IPS-11a (cell line): ENCODE data around the gene PRF1.
"Not testable (repeated sequence)": the region's sequence is repeated elsewhere in the genome, so short reads cannot be mapped to it uniquely, and the experiment has no call there.

Experiments used
- H3K4me3 ChIP-seq: one replicate; pipeline ENCODE4 v1.5.1; 2013; ENCODE audit warnings: low read depth, low read length, control low read depth

Gene PRF1

DNA sequence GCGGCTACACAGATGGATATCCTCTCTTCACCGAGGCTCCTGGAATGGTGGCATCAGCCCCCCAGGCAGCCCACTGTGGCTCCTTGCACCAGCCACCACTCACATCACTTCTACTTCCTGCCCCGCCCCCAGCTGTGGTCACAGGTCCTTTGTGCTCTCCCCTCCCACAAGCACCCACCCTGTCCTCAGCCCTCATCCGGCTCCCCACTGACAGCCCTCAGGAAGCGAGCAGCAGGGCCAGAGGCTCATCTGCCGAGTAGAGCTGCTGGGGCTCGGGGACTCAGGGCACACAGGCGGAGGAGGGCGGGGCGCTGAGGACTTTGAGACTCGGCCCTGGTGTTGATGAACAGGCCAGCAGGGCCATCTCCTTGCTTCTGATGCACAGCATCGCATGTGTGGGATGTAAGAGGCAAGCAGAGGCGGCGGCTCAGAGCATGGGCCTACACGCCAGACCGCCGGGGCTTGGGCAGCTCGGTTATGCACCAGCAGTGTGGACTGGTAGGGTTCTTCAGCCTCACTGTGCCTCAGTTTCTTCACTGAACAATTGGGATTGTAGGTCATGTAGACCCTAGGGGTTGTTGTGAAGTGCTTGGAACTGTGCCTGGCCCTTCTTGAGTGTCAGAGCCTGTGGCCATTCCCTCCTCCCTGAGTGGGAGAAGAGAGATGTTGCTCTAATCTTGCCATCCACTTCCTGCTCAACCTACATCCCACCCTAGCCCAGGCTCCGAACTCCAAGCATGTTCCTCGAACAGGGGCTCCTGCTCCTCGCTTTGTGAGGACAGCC is at the start of gene PRF1:
PRF1 (minus strand) TSS at position 77 of the 784 bp plus-strand sequence. CDS start 1,839 bp downstream, outside the sequence.
- no peak within 1 kb of the TSS for H3K4me3 ChIP-seq

DNA sequence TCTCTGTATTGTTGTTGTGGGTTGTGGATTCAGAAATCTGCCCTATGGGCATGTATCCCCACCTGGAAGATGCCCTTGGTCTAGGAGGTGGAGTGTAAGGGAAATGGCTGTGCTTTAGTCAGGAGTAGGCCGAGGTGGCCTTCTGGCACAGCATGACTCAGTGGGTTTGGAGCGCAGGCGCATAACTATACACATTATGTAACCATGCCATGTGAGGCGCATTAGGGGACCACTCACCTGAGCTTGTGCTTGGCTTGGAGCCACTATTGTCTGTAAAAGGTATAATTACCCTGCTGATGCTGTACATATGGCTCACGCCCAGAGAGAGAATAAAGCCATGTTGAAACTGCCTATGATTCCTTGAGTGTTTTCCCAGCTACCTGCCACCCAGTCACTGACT is 49.1 kb upstream of the PRF1 start:
- no peak overlapping the region for H3K4me3 ChIP-seq

DNA sequence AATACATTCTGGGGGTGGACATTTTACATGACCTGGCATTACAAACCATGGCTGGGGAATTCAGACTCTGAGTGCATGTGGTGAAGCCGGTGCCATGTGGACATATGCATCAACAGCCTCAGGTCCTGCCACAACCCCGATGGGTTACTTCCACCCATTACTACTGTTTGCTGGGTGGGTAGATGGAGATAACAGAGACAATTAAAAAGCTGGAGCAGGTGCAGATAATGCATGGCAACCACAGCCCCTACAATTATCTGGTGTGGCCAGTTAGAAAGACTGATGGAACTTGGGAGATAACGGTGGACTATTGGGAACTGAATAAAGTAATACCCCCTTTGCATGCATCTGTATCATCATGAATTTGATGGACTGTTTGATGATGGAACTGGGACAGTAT is 48.2 kb upstream of the PRF1 start:
- no peak overlapping the region for H3K4me3 ChIP-seq

DNA sequence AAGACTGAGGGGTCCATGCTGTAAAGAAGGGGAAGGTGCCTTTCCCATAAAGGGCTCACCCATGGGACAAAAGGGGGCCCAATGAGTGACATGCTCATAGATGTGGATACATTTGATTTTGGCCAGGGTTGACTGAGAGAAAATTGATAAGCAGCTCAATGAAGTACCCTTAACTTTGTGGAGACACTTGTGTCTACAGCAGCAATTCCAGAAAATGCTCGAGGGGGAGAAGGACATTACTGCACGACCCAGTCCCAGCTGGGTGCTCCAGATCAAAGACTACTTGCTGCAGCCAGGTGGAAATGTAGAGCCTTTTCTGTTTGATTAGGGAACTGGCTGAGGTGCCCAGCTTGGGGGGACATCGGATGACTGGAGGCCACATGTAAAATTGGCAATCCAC is 47.6 kb upstream of the PRF1 start:
- no peak overlapping the region for H3K4me3 ChIP-seq

DNA sequence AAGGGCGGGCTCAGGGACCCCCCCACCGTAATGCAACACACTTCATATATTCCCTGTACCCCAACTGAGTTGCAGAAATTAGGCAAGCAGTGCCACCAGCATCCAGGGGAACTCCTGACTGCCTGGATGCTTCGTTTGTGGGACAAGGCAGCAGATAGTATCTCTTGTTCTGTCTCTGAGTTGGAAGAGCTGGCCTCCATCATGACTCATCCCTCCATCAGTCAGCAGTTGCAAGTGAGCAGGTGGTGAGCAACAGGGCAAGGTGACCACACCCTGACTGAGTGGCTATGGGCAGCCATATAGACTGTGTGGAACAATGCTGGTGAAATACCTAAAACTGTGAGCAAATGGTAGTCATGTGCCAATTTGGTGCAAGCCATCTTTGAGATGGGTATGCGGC is 47.0 kb upstream of the PRF1 start:
- no peak overlapping the region for H3K4me3 ChIP-seq

DNA sequence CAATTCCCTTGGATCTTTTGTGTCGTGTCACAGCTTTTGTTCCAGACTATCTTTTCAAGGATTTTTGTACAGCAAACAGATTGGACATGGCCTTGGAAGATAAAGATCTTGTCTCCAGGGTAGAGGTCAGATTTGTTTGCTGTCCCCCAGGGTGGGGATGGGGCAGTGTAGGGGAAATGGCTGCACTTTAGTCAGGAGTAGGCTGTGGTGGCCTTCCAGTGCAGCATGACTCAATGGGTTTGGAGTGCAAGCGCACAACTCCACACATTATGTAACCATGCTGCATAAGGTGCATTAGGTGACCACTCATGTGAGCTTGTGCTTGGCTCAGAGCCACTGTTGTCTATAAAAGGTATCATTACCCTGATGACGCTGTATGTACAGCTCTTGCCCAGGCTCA is 45.9 kb upstream of the PRF1 start:
- H3K4me3 ChIP-seq: no peak overlapping the region

DNA sequence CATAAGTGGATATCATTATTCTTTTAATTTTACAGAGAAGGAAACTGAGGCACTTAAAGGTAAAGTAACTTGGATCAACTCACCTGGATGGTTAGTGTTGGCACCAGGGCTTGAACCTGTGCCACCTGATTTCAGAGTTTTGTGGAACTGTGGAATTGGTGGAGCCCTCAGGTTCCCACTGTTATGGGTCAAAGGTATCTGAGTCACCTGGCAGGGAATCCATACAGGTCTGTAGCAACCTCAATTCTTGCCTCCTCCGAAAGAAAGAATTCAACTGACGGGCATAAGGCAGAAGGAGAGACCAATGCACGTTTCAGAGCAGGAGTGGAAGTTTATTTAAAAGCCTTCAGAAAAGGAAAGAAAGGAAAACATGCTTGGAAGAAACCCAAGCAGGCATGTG is 44.5 kb upstream of the PRF1 start:
- no peak overlapping the region for H3K4me3 ChIP-seq

DNA sequence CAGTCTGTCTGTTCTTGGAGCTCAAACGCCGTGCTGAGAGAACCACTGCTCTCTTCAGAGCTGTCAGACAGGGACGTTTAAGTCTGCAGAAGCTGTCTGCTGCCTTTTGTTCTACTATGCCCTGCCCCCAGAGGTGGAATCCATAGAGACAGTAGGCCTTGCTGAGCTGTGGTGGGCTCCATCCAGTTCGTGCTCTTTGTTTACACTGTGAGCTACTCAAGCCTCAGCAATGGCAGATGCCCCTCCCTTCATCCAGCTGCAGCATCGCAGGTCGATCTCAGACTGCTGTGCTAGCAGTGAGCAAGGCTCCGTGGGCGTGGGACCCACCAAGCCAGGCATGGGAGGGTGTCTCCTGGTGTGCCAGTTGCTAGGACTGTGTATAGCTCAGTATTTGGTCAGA is 42.4 kb upstream of the PRF1 start:
- not testable (repeated sequence) for H3K4me3 ChIP-seq

DNA sequence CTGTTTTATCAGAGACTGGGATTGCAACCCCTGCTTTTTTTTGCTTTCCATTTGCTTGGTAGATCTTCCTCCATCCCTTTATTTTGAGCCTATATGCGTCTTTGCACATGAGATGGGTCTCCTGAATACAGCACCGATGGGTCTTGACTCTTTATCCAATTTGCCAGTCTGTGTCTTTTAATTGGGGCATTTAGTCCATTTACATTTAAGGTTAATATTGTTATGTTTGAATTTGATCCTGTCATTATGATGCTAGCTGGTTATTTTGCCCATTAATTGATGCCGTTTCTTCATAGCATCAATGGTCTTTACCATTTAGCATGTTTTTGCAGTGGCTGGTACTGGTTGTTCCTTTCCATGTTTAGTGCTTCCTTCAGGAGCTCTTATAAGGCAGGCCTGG is 40.7 kb upstream of the PRF1 start:
- H3K4me3 ChIP-seq: not testable (repeated sequence)

DNA sequence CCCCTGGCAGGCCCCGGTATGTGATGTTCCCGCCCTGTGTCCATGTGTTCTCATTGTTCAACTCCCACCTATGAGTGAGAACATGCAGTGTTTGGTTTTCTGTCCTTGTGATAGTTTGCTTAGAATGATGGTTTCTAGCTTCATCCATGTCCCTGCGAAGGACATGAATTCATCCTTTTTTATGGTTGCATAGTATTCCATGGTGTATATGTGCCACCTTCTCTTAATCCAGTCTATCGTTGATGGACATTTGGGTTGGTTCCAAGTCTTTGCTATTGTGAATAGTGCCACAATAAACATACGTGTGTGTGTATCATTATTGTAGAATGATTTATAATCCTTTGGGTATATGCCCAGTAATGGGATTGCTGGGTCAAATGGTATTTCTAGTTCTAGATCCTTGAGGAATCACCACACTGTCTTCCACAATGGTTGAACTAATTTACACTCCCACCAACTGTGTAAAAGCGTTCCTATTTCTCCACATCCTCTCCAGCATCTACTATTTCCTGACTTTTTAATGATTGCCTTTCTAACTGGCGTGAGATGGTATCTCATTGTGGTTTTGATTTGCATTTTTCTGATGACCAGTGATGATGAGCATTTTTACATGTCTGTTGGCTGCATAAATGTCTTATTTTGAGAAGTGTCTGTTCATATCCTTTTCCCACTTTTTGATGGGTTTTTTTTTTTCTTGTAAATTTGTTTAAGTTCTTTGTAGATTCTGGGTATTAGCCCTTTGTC is 37.3 kb upstream of the PRF1 start:
- H3K4me3 ChIP-seq: not testable (repeated sequence)

DNA sequence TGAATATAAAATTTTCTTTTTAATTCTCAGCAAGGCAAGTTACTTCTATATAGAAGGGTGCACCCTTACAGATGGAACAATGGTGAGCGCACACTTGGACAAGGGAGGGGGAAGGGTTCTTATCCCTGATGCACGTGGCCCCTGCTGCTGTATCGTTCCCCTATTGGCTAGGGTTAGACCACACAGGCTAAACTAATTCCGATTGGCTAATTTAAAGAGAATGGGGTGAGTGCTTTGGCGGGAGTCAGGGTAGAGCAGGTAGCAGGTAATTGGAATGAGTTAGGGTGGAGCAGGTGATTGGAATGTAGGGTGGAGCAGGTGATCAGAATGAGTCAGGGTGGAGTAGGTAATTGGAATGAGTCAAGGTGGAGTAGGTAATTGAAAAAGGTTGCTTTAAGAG is 32.0 kb upstream of the PRF1 start:
- not testable (repeated sequence) for H3K4me3 ChIP-seq

DNA sequence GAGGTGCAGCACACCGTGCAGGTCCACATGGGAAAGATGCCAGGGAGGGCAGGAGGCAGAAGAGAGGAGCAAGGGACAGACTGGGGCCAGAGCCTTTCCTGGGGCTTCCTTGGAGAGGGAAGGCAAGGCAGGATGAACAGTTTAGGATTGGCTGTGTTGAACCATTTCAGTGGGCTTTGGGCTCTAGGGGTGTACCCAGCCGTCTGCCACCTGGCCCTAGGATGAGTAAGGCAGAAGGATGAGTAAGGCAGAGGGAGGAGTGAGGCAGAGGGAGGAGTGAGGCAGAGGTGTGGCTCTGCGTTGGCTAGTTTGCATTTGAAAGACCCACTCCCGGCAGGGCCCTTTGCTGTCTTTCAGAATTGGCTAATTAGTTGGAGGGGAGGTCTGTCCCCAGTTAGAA is 31.5 kb upstream of the PRF1 start:
- no peak overlapping the region for H3K4me3 ChIP-seq

DNA sequence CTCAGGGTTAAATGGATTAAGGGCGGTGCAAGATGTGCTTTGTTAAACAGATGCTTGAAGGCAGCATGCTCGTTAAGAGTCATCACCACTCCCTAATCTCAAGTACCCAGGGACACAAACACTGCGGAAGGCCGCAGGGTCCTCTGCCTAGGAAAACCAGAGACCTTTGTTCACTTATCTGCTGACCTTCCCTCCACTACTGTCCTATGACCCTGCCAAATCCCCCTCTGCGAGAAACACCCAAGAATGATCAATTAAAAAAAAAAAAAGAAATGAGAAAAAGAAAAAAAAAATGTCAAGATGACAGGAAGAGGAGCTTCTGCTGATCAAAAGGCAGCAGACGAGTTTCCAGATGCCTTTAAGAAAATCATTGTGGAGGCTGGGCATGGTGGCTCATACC is 29.2 kb upstream of the PRF1 start:
- not testable (repeated sequence) for H3K4me3 ChIP-seq

DNA sequence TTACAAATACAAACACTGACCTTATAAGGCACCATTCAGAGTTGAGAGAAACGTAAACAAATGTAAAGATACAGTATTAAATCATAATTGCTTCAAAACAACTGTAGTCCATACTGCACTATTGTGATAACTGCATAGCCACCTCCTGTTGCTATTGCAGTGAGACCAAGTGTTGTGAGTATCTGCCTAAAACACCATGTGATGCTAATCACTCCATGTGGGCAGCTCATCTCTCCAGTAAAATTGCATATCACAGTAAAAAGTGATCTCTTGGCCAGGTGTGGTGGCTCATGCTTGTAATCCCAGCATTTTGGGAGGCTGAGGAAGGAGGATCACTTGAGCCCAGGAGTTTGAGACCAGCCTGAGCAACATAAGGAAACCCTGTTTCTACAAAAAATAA is 26.8 kb upstream of the PRF1 start:
- no peak overlapping the region for H3K4me3 ChIP-seq

DNA sequence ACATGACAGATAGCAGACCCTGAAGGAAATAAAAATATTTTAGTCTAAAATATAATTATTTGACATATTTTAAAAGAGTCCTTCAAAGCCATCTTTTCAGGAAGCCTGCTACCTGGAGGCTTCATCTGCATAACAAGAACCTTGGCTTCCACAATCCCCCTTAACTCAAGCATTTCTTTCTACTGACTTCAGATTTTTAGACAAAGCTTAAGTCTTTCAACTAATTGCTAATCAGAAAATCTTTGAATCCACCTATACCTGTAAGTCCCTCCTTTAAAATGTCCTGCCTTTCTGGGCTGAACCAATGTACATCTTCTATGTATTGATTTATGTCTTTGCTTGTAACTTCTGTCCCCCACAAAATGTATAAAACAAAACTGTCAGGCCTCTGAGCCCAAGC is 23.5 kb upstream of the PRF1 start:
- H3K4me3 ChIP-seq: no peak overlapping the region

DNA sequence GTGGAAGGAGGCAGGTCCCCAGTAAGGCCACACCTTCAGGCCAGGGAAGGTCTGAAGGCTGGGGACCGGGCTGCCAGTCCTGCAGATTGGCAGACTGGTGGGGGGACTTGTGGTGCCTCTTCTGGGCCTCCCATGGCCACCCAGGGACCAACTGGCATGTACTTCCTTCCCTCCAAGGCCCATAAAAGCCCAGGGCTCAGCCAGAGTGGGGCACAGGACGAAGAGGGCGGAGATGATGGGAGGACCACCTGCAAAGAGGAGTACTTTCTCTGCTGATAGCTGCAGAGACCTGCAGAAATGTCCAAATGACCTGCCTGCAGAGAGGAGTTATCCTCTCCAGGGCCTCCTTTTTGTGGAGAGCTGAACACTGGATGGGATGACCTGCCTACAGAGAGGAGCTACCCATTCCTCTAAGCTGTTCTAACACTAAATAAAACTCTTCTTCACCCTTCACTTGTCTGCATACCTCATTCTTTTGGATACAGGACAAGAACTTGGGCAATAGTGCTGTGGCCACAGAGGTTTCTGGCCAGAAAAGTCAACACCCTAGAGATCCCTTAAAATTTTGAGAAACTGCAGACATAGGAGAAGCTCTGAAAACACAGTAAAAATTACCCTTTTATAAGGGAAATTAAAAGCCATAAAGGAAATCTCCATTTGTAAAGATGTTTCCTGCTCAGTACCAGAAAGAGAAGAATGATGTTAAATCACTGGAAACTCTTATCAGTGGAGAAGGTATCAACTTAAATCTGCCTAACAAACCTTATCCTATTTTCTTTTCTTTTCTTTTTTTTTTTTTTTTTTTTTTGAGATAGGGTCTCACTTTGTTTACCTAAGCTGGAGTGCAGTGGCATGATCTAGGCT is 20.7 kb upstream of the PRF1 start:
- H3K4me3 ChIP-seq: no peak overlapping the region

DNA sequence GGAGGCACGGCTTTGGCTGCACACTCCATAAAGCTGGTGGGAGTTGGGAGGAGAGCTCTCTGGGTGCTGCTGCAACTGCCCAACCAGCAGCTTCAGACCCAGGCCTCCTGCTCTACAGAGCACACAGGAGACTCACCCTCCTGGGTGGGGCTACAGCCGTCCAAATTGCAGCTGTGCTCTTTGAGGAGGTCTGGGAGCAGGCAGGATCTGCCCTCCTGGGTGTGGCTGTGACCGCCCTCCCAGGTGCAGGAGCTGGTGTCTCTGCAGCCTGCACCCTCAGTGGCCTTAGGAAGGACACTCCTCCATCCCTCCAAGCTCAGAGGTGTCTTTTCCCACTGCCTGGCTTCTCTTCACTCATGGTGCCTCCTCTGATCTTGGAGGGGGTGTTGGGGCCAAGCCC is 20.0 kb upstream of the PRF1 start:
- no peak overlapping the region for H3K4me3 ChIP-seq

DNA sequence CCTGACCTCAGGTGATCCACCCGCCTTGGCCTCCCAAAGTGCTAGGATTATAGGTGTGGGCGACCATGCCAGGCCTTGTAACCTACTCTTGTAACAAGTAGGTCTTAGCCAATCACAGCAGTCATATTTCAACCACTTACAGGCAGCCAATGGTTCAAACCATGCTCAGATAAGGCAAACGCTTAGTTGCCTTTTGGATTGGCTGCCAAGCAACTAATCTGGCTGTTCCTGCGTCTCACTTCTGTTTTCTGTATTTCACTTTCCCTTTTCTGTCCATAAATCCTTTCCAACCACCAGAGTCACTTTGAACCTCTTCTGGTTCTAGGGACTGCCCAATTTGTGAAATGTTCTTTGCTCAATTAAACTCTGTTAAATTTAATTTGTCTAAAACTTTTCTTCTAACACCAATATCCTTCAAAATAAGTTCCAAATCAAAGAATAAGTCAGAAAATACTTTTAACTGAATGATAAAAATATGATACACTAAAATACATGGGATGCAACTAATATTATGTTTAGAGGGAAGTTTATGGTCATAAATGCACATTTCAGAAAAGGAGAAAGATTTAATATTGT is 19.1 kb upstream of the PRF1 start:
- no peak overlapping the region for H3K4me3 ChIP-seq

DNA sequence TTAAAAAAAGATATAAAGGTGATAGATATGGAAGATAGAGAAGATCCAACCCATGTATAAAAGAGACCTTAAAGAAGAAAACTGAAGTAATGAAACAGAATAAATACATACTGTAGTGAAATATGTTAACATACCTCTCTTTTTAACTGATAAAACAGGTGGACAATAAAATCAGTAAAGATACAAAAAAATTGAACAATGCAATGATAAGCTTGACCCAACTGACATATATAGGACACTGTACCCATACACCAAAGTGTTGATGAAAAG is 17.4 kb upstream of the PRF1 start:
- H3K4me3 ChIP-seq: no peak overlapping the region

DNA sequence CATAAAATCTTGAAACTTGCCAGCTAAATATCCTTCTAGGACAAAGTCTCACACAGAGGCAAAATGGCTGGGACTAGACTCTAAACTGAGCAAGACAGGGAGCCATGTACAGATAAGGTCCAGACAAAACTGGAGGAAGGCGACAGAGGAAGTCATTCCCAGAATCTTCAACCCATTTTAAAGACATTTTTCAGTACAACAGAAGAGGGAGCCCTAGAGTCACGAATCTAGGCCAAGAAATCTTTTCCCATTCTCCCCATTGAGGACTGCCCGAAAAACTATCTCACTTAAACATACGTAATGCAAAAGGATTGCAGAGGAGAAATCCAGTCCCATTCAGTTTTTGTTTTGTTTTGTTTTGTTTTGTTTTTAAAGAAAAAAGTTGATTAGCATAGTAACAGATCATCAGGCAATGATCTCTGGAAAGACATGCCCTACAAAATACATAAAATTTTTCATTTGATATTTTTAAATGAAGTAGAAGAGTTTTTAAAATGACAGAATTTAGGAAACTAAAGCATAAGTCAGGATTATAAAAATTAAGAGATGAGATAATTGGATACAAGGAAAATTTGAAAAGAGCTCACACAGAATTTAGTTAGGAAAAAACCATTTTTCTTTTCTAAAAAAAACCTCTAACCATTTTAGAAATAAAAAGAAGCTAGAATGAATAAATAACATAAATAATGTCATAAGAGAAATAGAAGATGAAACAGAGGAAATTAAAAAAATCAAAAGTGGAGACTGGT is 16.9 kb upstream of the PRF1 start:
- H3K4me3 ChIP-seq: no peak overlapping the region

DNA sequence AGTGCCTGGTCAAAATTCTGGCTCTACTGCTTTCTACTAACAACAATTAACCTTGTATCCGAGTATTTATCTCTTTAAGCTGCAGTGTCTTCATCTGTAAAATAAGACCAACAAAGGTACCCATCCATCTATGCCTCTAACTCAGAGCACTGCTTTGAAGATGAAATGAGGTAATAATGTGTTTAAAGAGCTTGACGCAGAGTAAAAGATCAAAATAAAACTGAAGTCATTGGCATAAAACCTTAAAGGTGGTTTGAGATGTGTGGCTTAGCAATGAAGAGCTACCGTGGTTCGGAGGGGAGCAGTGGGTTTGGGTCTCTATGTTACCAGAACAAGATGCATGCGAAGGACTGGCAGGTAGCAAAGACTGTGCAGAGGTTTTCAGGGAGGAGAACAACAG is 16.1 kb upstream of the PRF1 start:
- H3K4me3 ChIP-seq: no peak overlapping the region
